HG03196 (cell line): Measurements from ENCODE around the gene RP9.
"Not testable (repeated sequence)": the region's sequence is repeated elsewhere in the genome, so short reads cannot be mapped to it uniquely, and the experiment has no call there.

ENCODE experiments used
- ATAC-seq: cut with Tn5 transposase; IDR thresholded peaks from one replicate; pipeline ENCODE4 v1.9.1; 2021; ENCODE audit not compliant: unreplicated experiment

The RP9 gene

GRCh38 chr7:33107136-33108066 is 1.8 kb downstream of the RP9 start:
- ATAC-seq, result no peak

GRCh38 chr7:33101906-33102305 is 7.3 kb downstream of the RP9 start:
- ATAC-seq, result no peak

- no peak for ATAC-seq
Observed at GRCh38 chr7:33100770-33101169, 8.4 kb downstream of the RP9 start.

- no peak for ATAC-seq
Observed at GRCh38 chr7:33099154-33099940, 9.9 kb downstream of the RP9 start.

GRCh38 chr7:33094745-33095275 is 14.4 kb downstream of the RP9 start:
- not testable (repeated sequence) for ATAC-seq

GRCh38 chr7:33093266-33093665 is 15.9 kb downstream of the RP9 start:
- no peak for ATAC-seq

- ATAC-seq, result no peak
Observed at GRCh38 chr7:33091641-33092191, 17.5 kb downstream of the RP9 start.

GRCh38 chr7:33091111-33091531 is 18.1 kb downstream of the RP9 start:
- no peak for ATAC-seq

GRCh38 chr7:33089142-33089541 is 20.1 kb downstream of the RP9 start:
- no peak for ATAC-seq

- no peak for ATAC-seq
Observed at GRCh38 chr7:33087858-33088257, 21.3 kb downstream of the RP9 start.

- ATAC-seq, result no peak
Observed at GRCh38 chr7:33087356-33087755, 21.8 kb downstream of the RP9 start.

- no peak for ATAC-seq
Observed at GRCh38 chr7:33079763-33080690, 29.2 kb downstream of the RP9 start.

- ATAC-seq, result no peak
Observed at GRCh38 chr7:33079096-33079495, 30.1 kb downstream of the RP9 start.

GRCh38 chr7:33076737-33077136 is 32.5 kb downstream of the RP9 start:
- ATAC-seq, result no peak

GRCh38 chr7:33075818-33076518 is 33.2 kb downstream of the RP9 start:
- no peak for ATAC-seq

- no peak for ATAC-seq
Observed at GRCh38 chr7:33073243-33073642, 36.0 kb downstream of the RP9 start.

- ATAC-seq, result no peak
Observed at GRCh38 chr7:33072471-33072870, 36.7 kb downstream of the RP9 start.

GRCh38 chr7:33070831-33071230 is 38.4 kb downstream of the RP9 start:
- no peak for ATAC-seq

- no peak for ATAC-seq
Observed at GRCh38 chr7:33070277-33070676, 38.9 kb downstream of the RP9 start.

GRCh38 chr7:33067921-33068320 is 41.3 kb downstream of the RP9 start:
- no peak for ATAC-seq
